Ectodermal cell (in vitro differentiated cells): ENCODE data around the gene CPLX1.

ENCODE experiments used
- H3K27ac ChIP-seq: 2 replicates; pipeline ENCODE4 v1.7.0; 2013; ENCODE audit warnings: mild to moderate bottlenecking, low read depth, low read length; ENCODE audit not compliant: insufficient read depth, poor library complexity, severe bottlenecking
- H3K27me3 ChIP-seq: 2 replicates; pipeline ENCODE4 v1.7.0; 2013; ENCODE audit warnings: mild to moderate bottlenecking, low read length; ENCODE audit not compliant: insufficient read depth, control insufficient read depth, poor library complexity, severe bottlenecking
- H3K36me3 ChIP-seq: one replicate; pipeline ENCODE4 v1.7.0; 2013; ENCODE audit warnings: low read length; ENCODE audit not compliant: control insufficient read depth, insufficient read depth
- H3K4me1 ChIP-seq: one replicate; pipeline ENCODE4 v1.7.0; 2013; ENCODE audit warnings: low read length; ENCODE audit not compliant: control insufficient read depth, insufficient read depth
- H3K4me3 ChIP-seq: 2 replicates; pipeline ENCODE4 v1.7.0; 2013; ENCODE audit warnings: low read depth, low read length, control low read depth; ENCODE audit not compliant: insufficient read depth
- H3K9me3 ChIP-seq: 2 replicates; pipeline ENCODE4 v1.7.0; 2013; ENCODE audit warnings: mild to moderate bottlenecking, low read length, moderate library complexity; ENCODE audit not compliant: control insufficient read depth
- WGBS, 2 experiments: methylation state at CpG; one replicate each; pipeline ENCODE4 v1.1.7; 2013; ENCODE audit warnings: missing lambda C conversion rate in 2 of 2; 5-methylcytosine and 5-hydroxymethylcytosine counted together

The CPLX1 gene

DNA sequence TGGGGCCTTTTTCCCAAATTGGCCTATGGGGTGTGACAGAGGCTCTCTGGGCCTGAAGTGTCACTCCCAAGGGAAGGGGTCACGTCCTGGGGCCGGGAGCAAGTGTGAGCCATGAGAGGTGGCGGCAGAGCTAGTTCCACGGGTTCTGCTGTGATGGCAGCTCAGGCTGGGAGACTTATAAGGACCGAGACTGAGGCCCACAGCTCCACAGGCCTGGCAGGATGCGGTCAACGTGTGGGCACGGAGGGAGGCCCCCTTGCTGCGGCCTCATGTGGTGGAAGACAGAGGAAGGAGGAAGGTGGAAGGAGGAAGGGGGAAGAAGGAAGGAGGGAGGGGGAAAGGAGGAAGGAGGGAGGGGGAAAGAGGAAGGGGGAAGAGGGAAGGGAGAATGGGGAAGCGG lies 7.2 kb upstream of the CPLX1 start:
- H3K4me1 ChIP-seq = no peaks in the 10 kb centered on the region
- H3K4me3 ChIP-seq = no peak overlapping the region
- no peaks in the 10 kb centered on the region for H3K36me3 ChIP-seq
- no peak overlapping the region for H3K27ac ChIP-seq
- WGBS, 2 experiments = 83 to 85% methylated on average over 10 of the region's 10 CpGs
- H3K27me3 ChIP-seq = peaks cover 9% of the 10 kb centered on the region
- H3K9me3 ChIP-seq = peaks cover 3% of the 10 kb centered on the region

- Histone ChIP-seq H3K4me1 (no peaks in the 10 kb centered on the region), H3K27ac (no peak overlapping the region), H3K27me3 (peaks cover 15% of the 10 kb centered on the region), H3K9me3 (peaks cover 3% of the 10 kb centered on the region), H3K36me3 (no peaks in the 10 kb centered on the region), H3K4me3 (no peak overlapping the region)
- 91 to 92% methylated on average over 9 of the region's 9 CpGs for whole genome bisulfite sequencing, 2 experiments
Observed at GRCh38 chr4:832536-832935, 6.6 kb upstream of the CPLX1 start.

- 89% methylated on average over 7 of the region's 7 CpGs for WGBS, 2 experiments
- Histone ChIP-seq H3K27ac (no peak overlapping the region), H3K36me3 (no peaks in the 10 kb centered on the region), H3K27me3 (peaks cover 19% of the 10 kb centered on the region), H3K9me3 (no peaks in the 10 kb centered on the region), H3K4me3 (no peak overlapping the region), H3K4me1 (no peaks in the 10 kb centered on the region)
Observed at GRCh38 chr4:832108-832507, 6.2 kb upstream of the CPLX1 start.

DNA sequence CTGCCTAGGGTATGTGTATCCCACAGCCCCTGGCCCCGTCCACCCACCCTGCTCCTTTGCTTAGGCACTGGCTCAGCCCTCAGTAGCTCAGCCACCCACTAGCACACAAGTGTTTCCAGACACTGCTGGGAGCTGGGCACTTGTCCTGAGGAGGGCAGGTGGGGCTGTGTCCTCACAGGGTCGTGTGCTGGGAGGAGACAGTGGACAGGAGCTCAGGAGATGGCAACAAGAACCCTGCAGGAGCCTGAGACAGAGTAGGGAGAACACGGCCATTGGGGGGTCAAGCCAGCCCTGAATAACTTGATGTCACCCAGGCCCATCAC lies 5.5 kb upstream of the CPLX1 start:
- no peaks in the 10 kb centered on the region for H3K36me3 ChIP-seq
- H3K4me3 ChIP-seq = no peak overlapping the region
- peaks cover 4% of the 10 kb centered on the region for H3K4me1 ChIP-seq
- 60 to 65% methylated on average over 3 of the region's 3 CpGs for WGBS, 2 experiments
- peaks cover 26% of the 10 kb centered on the region for H3K27me3 ChIP-seq
- no peak overlapping the region for H3K27ac ChIP-seq
- no peaks in the 10 kb centered on the region for H3K9me3 ChIP-seq

DNA sequence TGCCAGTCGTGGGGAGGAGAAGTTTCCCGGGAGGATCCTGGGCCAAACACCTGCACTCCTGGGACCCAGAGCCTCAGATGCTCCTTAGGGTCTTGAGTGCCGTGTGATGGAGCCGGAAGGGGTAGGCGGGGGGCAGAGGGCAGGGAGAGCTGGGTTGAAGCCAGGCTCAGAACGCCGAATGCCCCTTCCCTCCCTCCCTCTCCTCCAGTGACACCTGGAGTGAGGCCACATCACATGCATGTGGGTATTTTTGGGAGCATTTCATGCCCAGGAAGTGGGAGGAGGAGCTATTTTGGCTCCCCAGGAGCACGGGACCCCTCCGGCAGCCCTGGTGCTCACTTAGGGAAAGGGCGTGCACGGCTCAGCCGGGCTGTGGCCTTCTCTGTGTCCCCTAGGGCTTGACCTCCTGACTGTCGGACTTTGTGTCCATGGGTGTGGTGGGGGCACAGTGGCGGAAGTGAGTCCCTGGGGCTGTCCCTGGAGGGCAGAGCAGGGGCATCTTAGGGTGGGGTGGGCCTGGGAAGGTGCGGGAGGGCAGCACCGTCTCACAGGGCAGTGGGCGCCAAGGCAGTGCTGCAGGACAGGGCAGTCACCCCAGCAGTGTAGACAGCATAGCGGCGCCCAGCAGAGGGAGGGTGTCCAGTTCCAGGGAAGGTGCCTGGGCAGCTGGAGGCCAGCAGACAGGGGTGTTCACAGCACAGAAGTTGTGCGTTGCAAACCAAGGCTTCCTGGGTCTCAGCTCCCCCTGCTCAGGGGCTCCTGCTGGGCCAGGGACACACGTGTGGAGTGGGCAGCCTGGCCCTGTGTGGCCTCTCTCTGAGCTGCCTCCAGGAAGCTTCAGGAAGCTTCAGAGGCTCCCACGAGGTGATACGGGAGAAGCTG lies 4.9 kb upstream of the CPLX1 start:
- H3K4me1 ChIP-seq = peaks cover 4% of the 10 kb centered on the region
- H3K9me3 ChIP-seq = no peaks in the 10 kb centered on the region
- H3K4me3 ChIP-seq = no peak overlapping the region
- WGBS, 2 experiments = 81 to 83% methylated on average over 23 of the region's 23 CpGs
- peaks cover 29% of the 10 kb centered on the region for H3K27me3 ChIP-seq
- no peaks in the 10 kb centered on the region for H3K36me3 ChIP-seq
- H3K27ac ChIP-seq = no peak overlapping the region

- Histone ChIP-seq H3K36me3 (no peaks in the 10 kb centered on the region), H3K9me3 (no peaks in the 10 kb centered on the region), H3K4me1 (peaks cover 8% of the 10 kb centered on the region), H3K27ac (no peak overlapping the region), H3K4me3 (no peak overlapping the region), H3K27me3 (peaks cover 37% of the 10 kb centered on the region)
- 79% methylated on average over 26 of the region's 26 CpGs for WGBS, 2 experiments
Observed at GRCh38 chr4:829761-830600, 4.1 kb upstream of the CPLX1 start.

GRCh38 chr4:829291-829690 lies 3.4 kb upstream of the CPLX1 start:
- WGBS, 2 experiments = 87 to 91% methylated on average over 6 of the region's 6 CpGs
- Histone ChIP-seq H3K4me3 (no peak overlapping the region), H3K9me3 (no peaks in the 10 kb centered on the region), H3K4me1 (peaks cover 8% of the 10 kb centered on the region), H3K36me3 (no peaks in the 10 kb centered on the region), H3K27me3 (peaks cover 44% of the 10 kb centered on the region), H3K27ac (no peak overlapping the region)

GRCh38 chr4:828641-829271 lies 2.8 kb upstream of the CPLX1 start:
- 68 to 70% methylated on average over 16 of the region's 16 CpGs for WGBS, 2 experiments
- no peak overlapping the region for H3K4me3 ChIP-seq
- no peaks in the 10 kb centered on the region for H3K9me3 ChIP-seq
- H3K4me1 ChIP-seq = peaks cover 8% of the 10 kb centered on the region
- H3K27me3 ChIP-seq = peaks cover 50% of the 10 kb centered on the region
- no peaks in the 10 kb centered on the region for H3K36me3 ChIP-seq
- no peak overlapping the region for H3K27ac ChIP-seq

GRCh38 chr4:827209-828081 lies 1.5 kb upstream of the CPLX1 start:
- no peaks in the 10 kb centered on the region for H3K9me3 ChIP-seq
- peaks cover 8% of the 10 kb centered on the region for H3K4me1 ChIP-seq
- no peaks in the 10 kb centered on the region for H3K36me3 ChIP-seq
- 40 to 42% methylated on average over 19 of the region's 20 CpGs for WGBS, 2 experiments
- no peak overlapping the region for H3K4me3 ChIP-seq
- H3K27me3 ChIP-seq = peaks cover 63% of the 10 kb centered on the region
- no peak overlapping the region for H3K27ac ChIP-seq
